Activated CD8-positive, alpha-beta memory T cell treated with anti-CD3 and anti-CD28 coated beads, Interleukin-2, amount 50 U/mL, for 4 hours (primary cell): ENCODE results near the gene C5orf22.
A peak's percentile ranks its signal among the peaks of the same experiment; 100 is the strongest.
"Not testable (repeated sequence)": the region's sequence is repeated elsewhere in the genome, so short reads cannot be mapped to it uniquely, and the experiment has no call there.

Experiments used
- DNase-seq: peaks from one replicate; pipeline ENCODE4 v3.0.0-alpha.2; 2020

The C5orf22 gene

GRCh38 chr5:31531888-31532547, at the start of gene C5orf22, which contains the start of gene DROSHA:
C5orf22 (plus strand) TSS chr5:31532301; CDS start chr5:31532393, 92 bp downstream.
DROSHA (minus strand) TSS chr5:31532093; CDS start chr5:31529059, 3,034 bp downstream.
- peak; percentile 90 for DNase-seq

GRCh38 chr5:31485376-31486207, 46.5 kb upstream of the C5orf22 start:
- DNase-seq = no peak

GRCh38 chr5:31486441-31486840, 45.7 kb upstream of the C5orf22 start:
- DNase-seq = no peak

GRCh38 chr5:31487506-31487905, 44.6 kb upstream of the C5orf22 start:
- DNase-seq = no peak

GRCh38 chr5:31492869-31493268, 39.2 kb upstream of the C5orf22 start:
- no peak for DNase-seq

GRCh38 chr5:31495336-31495735, 36.8 kb upstream of the C5orf22 start:
- no peak for DNase-seq

- no peak for DNase-seq
Measured at GRCh38 chr5:31496301-31496700, 35.8 kb upstream of the C5orf22 start.

GRCh38 chr5:31496891-31497290, 35.2 kb upstream of the C5orf22 start:
- no peak for DNase-seq

GRCh38 chr5:31500256-31500655, 31.8 kb upstream of the C5orf22 start:
- DNase-seq = no peak

- DNase-seq = no peak
Measured at GRCh38 chr5:31502506-31502905, 29.6 kb upstream of the C5orf22 start.

- DNase-seq = no peak
Measured at GRCh38 chr5:31504529-31504928, 27.6 kb upstream of the C5orf22 start.

- DNase-seq = no peak
Measured at GRCh38 chr5:31511305-31511704, 20.8 kb upstream of the C5orf22 start.

- DNase-seq = no peak
Measured at GRCh38 chr5:31516802-31517201, 15.3 kb upstream of the C5orf22 start.

GRCh38 chr5:31523041-31523440, 9.1 kb upstream of the C5orf22 start:
- DNase-seq = no peak

- DNase-seq = no peak
Measured at GRCh38 chr5:31530541-31531265, 1.4 kb upstream of the C5orf22 start.

GRCh38 chr5:31531543-31531887, 586 bp upstream of the C5orf22 start:
- no peak for DNase-seq

- no peak for DNase-seq
Measured at GRCh38 chr5:31534527-31535046, 2.5 kb downstream of the C5orf22 start.

- DNase-seq = no peak
Measured at GRCh38 chr5:31536873-31537272, 4.8 kb downstream of the C5orf22 start.

- DNase-seq = no peak
Measured at GRCh38 chr5:31537349-31537748, 5.2 kb downstream of the C5orf22 start.

- no peak for DNase-seq
Measured at GRCh38 chr5:31537851-31538250, 5.8 kb downstream of the C5orf22 start.

GRCh38 chr5:31549114-31549513, 17.0 kb downstream of the C5orf22 start:
- DNase-seq = not testable (repeated sequence)

- DNase-seq = no peak
Measured at GRCh38 chr5:31551878-31552277, 19.8 kb downstream of the C5orf22 start.

GRCh38 chr5:31553863-31554262, 21.8 kb downstream of the C5orf22 start:
- no peak for DNase-seq
